ENCODE measurements around the gene SNED1.

The SNED1 gene

DNA sequence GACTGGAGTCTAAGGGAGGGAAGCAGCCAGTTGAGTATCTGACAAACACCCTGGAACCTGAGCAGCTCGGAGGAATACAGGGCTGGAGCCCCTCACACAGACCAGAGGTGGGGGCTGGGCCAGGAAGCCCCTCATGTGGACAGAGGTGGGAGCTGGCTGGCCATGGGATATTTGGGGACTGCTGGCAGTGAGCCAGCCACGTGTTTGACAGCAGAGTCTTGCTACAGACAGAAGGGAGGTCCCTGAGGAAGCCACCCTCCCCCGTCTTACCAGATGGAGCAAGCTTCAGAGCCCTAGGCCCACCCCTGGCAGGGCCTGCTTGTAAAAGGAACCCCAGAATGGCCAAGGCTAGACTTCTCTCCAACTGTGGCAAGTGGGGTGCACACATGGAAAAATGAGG, 107.2 kb downstream of the SNED1 start:
- Histone ChIP-seq H3K36me3 (ENCODE audit: control insufficient read depth in 2 of 2, insufficient read depth in 1 of 2, low read length in 2 of 2) (peaks cover 0 to 30% of the 10 kb centered on the region in 2 experiments; a peak in 1 of 3 replicates), H3K4me1 (ENCODE audit: control insufficient read depth, insufficient read depth, low read length) (peaks cover 4% of the 10 kb centered on the region; the same call in 1 of the 2 replicates), H3K4me3 (ENCODE audit: low read depth, low read length) (no peak overlapping the region), H3K9me3 (ENCODE audit: control insufficient read depth, insufficient read depth, low read depth, low read length) (no peaks in the 10 kb centered on the region), H3K27ac (ENCODE audit: extremely low read depth, low read depth, low read length) (no peak overlapping the region)
- POLR2A ChIA-PET = no interaction called here
- TF ChIP-seq KLF10 (tag by site-specific recombination; IDR thresholded peaks at IDR 0.05) (no peak), WT1 (tag by site-specific recombination; IDR thresholded peaks at IDR 0.05) (no peak), SP2 (tag by site-specific recombination; IDR thresholded peaks at IDR 0.05) (no peak), SETDB1 (IDR thresholded peaks at IDR 0.05; ENCODE audit: insufficient read length, low read length) (no peak), ZNF311 (tag by site-specific recombination; IDR thresholded peaks at IDR 0.05; ENCODE audit: borderline replicate concordance) (no peak), ZNF843 (tag by site-specific recombination; IDR thresholded peaks at IDR 0.05) (no peak), ZNF202 (tag by site-specific recombination; IDR thresholded peaks at IDR 0.05; ENCODE audit: borderline replicate concordance) (no peak), ZNF776 (tag by site-specific recombination; IDR thresholded peaks at IDR 0.05; ENCODE audit: borderline replicate concordance) (no peak), ZNF341 (tag by site-specific recombination; IDR thresholded peaks at IDR 0.05; ENCODE audit: low read depth) (no peak), ZNF362 (tag by site-specific recombination; IDR thresholded peaks at IDR 0.05) (no peak), ZXDB (tag by site-specific recombination; IDR thresholded peaks at IDR 0.05) (no peak), PBX3 (CRISPR knock-in tag; IDR thresholded peaks at IDR 0.05) (no peak), GLIS1 (tag by site-specific recombination; IDR thresholded peaks at IDR 0.05) (no peak), ZNF24 (tag by site-specific recombination; IDR thresholded peaks at IDR 0.05) (no peak), ZFP3 (tag by site-specific recombination; IDR thresholded peaks at IDR 0.05; ENCODE audit: low read depth) (no peak)
- TF ChIP-seq, protein P1, sequence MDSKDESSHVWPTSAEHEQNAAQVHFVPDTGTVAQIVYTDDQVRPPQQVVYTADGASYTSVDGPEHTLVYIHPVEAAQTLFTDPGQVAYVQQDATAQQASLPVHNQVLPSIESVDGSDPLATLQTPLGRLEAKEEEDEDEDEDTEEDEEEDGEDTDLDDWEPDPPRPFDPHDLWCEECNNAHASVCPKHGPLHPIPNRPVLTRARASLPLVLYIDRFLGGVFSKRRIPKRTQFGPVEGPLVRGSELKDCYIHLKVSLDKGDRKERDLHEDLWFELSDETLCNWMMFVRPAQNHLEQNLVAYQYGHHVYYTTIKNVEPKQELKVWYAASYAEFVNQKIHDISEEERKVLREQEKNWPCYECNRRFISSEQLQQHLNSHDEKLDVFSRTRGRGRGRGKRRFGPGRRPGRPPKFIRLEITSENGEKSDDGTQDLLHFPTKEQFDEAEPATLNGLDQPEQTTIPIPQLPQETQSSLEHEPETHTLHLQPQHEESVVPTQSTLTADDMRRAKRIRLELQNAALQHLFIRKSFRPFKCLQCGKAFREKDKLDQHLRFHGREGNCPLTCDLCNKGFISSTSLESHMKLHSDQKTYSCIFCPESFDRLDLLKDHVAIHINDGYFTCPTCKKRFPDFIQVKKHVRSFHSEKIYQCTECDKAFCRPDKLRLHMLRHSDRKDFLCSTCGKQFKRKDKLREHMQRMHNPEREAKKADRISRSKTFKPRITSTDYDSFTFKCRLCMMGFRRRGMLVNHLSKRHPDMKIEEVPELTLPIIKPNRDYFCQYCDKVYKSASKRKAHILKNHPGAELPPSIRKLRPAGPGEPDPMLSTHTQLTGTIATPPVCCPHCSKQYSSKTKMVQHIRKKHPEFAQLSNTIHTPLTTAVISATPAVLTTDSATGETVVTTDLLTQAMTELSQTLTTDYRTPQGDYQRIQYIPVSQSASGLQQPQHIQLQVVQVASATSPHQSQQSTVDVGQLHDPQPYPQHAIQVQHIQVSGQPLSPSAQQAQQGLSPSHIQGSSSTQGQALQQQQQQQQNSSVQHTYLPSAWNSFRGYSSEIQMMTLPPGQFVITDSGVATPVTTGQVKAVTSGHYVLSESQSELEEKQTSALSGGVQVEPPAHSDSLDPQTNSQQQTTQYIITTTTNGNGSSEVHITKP (tag by site-specific recombination; IDR thresholded peaks at IDR 0.05) = no peak
- TF ChIP-seq, protein P2, sequence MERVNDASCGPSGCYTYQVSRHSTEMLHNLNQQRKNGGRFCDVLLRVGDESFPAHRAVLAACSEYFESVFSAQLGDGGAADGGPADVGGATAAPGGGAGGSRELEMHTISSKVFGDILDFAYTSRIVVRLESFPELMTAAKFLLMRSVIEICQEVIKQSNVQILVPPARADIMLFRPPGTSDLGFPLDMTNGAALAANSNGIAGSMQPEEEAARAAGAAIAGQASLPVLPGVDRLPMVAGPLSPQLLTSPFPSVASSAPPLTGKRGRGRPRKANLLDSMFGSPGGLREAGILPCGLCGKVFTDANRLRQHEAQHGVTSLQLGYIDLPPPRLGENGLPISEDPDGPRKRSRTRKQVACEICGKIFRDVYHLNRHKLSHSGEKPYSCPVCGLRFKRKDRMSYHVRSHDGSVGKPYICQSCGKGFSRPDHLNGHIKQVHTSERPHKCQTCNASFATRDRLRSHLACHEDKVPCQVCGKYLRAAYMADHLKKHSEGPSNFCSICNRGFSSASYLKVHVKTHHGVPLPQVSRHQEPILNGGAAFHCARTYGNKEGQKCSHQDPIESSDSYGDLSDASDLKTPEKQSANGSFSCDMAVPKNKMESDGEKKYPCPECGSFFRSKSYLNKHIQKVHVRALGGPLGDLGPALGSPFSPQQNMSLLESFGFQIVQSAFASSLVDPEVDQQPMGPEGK (tag by site-specific recombination; IDR thresholded peaks at IDR 0.05) = no peak
- TF ChIP-seq, protein P3, sequence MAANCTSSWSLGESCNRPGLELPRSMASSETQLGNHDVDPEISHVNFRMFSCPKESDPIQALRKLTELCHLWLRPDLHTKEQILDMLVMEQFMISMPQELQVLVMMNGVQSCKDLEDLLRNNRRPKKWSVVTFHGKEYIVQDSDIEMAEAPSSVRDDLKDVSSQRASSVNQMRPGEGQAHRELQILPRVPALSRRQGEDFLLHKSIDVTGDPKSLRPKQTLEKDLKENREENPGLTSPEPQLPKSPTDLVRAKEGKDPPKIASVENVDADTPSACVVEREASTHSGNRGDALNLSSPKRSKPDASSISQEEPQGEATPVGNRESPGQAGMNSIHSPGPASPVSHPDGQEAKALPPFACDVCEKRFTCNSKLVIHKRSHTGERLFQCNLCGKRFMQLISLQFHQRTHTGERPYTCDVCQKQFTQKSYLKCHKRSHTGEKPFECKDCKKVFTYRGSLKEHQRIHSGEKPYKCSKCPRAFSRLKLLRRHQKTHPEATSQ (tag by site-specific recombination; IDR thresholded peaks at IDR 0.05) = no peak
- CTCF ChIA-PET = interaction anchor here (2.0 kb wide), 1 partner anchor 27 kb away, joined by 6 read pairs; no protein-coding TSS in a partner anchor
